GM21390 (cell line): ENCODE measurements around the gene TAGAP.

Experiments
- ATAC-seq: cut with Tn5 transposase; IDR thresholded peaks from one replicate; pipeline ENCODE4 v1.9.1; 2021; ENCODE audit not compliant: unreplicated experiment

Gene TAGAP

DNA sequence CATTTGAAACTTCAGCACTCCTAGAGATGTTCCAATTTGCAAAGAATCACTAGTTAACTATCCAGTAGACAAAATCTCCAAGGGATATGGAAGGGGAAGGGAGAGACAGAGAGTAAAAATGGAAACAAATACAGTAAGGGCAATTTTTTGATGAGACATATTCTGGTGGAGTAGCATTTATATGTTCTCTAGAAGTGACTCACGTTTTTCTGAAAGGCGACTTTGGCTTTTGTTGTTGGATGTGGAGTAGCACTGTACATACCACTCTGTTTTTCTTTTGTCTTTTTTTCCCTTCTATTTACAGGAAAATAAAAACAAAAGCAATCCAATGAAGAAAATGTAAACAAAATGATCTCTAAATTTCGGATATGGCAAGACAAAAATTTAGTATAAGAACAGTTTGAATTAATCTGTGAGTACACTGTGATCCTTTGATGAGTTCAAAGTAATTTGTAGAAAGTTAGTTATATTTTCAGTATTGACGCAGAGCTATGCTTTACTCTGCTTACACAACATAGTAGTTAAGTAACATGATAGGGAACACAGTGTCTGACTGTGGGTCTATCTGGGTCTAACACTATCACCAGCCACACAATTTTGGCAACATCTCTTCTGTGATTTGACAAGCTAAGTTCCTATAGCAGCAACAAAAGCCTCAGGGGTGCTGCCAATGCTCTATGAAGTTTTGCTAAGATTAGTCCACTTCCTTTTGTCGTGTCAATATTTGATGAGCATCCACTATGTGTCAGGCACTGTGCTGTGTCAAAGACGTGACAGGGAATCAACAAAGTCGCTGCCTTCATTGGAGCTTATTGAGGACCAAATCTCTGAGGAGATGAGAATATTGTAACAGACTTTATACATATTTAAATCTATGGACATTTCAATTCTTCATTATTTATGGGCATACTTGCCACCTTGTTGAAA, 27.3 kb upstream of the TAGAP start:
- no peak for ATAC-seq

DNA sequence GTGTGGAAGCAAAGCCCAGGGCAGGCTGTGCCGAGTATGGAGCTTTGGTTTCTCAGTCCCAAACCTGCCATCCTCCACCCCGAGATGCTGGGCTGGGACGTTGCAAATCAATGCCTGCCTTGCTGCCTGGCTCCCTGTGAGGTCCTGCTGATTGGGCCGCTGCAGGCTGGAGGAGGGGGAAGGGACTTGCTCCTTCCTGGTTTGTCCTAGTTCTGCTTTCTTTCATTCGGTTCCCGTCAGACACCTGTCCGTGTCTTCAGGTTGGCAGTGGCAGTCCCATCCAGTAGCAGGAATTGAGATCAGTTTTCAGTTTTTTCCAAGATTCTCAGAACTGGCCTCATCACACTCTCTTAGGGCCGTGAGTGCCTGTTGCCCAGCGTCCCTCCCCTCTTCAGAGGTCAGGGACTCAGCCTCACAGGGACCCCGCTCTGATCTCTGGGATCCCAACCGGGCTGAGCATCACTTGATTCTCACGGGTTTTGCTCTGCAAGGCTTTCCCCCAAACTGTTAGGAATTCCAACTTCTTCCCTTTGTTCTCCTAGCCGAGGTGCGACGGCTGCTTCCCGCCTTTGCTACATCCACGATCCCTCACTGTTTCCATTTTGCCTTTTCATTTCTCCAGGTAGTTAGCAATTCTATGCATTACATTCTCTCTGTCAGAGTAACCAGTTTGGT, 24.2 kb upstream of the TAGAP start:
- ATAC-seq, result no peak

DNA sequence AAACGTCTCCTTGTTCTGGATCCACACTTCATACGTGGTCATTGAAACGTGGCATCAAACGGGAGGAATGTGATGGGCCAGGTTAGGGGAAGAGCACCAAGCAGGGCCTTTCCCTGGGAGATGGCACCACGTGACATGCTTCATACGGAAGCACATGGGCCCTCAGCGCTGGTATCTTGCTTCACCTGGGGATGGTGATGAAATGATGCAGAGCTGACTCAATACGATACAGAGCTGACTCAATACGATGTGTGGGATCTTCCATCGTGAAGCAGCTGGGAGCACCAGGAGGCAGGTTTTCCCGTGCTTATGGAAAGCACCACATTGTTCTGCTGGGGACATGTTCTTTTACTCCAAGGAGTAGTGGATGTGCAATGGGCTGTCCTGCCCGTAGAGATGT, 22.5 kb upstream of the TAGAP start:
- no peak for ATAC-seq

DNA sequence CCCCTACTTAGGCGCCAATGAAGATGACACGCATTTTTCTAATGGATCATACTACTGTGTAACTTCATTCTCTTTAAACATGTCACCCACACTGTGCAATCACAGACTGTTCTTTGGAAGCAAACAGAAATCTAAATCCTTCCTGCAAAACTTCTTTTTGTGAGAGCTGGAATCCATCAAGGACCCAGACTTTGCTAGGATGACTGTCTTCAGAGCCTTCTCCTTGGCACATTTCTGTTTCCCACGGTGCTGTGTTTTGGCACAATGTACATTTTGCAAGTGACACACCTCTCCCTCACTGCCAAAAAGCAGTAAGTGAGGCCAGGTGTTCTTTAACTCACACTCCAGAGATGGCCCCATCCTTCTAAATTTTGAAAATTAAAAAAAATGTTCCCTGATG, 21.7 kb upstream of the TAGAP start:
- ATAC-seq, result no peak

DNA sequence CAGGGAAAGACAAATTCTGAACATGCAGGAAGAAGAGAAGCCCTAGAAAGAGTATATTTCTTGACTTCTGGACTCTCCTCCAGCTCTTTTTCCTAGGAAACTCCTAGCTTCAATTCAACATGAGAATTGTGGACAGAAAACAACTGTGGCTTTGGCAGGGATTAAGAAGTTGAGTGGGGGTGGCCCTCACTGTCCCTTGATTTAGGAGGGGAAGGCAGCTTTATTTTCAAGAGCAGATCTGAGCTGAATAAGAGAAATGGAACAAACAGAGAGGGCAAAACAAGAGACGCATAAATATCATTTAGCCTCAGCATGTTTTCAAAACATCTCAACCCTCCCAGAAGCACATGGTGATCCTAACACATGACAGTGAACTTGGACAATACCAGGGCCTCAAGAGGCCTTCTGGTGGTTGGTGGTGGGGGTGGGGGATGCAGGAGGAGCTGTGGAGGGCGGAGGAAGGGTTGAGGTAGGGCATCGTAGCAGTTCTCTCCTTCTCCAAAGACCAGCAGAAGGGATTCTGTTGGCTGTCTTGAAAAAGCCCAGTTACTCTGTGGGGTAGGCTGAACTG, 21.1 kb upstream of the TAGAP start:
- no peak for ATAC-seq

DNA sequence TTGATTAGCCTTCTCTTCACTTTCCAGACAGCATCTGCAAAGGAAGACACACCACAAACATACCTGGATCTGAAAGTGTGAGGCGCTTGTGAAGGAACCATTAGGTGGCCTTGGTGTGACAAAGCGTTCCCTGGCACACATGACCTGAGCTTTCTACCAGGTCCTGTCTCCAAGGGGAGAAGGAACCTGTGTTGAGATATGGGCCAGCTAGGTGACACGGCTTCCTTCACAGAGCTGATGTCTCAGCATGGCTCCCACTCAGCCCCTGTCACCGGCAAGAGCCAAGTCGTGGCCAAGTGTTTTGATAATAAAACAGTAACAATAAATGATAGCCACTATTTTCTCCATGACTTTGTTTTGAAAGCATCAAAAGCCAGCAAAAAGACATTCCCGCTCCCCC, 20.3 kb upstream of the TAGAP start:
- ATAC-seq, result no peak

DNA sequence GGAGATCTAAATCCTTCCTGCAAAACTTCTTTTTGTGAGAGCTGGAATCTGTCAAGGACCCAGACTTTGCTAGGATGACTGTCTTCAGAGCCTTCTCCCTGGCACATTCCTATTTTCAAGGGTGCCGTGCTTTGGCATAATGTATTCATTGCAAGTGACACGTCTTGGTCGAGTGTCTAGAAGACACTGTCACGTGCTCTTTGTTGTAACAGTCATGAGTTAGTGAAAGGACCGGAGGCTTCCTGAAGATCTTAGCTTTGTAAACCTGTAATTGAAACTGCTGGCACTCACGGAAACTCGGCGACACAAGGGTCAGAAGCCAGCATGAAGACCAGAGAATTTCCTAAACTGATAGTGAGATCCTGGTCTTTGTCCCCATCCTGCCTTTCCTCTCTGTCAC, 19.7 kb upstream of the TAGAP start:
- no peak for ATAC-seq

DNA sequence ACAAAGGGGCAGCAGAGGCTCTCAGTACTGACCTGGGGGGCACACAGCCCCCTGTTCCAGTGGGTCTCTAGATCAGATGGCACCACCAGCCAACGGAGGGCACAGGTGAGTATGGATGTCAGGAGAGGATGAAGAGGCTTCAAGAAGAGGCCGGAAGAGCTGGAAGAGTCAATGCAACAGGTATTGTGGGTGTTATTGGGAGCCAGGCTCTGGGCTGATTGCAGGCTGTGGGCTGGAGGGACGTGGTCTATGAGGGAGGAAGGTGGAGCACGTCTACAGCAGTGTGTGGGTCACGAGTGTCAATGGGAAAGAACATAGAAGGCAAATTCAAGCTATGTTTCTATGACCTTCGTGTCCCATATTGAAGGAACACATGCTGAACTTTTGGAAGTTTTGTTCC, 18.8 kb upstream of the TAGAP start:
- no peak for ATAC-seq

DNA sequence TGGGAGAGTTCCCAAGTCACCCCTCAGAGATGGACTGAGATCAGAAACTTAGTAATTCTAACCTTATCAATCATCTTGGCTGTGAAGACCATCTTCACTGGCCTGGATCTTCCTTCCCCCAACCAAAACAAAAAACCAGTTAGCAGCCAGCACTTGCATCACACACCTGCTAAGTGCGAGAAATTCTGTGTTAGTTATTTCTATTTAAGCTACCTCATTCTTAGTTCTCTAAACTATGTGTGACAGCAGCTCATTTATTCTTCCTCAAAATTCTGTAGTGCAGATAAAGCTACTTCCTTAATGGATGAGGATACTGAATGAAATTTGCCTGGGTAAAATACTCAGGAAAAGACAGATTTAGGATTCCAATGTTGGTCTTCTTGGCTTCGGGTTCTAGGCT, 18.2 kb upstream of the TAGAP start:
- no peak for ATAC-seq

DNA sequence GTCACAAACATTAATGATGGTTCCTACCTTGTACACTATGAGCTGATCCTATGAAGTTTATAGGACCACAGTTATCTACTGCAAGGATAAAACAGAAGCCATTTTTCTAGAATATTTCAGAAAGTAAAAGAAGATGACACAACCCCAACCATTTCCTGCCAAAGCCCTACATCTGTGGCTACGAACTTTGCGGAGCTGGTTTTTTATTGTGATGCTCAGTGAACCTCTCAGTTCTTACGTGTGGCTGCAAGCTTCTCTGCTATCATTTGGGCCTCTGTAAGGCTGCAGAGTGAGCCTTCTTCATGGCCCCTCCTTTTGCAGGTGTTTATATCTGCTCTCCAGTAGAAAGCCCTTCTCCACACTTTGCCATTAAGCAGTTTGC, 17.8 kb upstream of the TAGAP start:
- peak; percentile 68 for ATAC-seq

DNA sequence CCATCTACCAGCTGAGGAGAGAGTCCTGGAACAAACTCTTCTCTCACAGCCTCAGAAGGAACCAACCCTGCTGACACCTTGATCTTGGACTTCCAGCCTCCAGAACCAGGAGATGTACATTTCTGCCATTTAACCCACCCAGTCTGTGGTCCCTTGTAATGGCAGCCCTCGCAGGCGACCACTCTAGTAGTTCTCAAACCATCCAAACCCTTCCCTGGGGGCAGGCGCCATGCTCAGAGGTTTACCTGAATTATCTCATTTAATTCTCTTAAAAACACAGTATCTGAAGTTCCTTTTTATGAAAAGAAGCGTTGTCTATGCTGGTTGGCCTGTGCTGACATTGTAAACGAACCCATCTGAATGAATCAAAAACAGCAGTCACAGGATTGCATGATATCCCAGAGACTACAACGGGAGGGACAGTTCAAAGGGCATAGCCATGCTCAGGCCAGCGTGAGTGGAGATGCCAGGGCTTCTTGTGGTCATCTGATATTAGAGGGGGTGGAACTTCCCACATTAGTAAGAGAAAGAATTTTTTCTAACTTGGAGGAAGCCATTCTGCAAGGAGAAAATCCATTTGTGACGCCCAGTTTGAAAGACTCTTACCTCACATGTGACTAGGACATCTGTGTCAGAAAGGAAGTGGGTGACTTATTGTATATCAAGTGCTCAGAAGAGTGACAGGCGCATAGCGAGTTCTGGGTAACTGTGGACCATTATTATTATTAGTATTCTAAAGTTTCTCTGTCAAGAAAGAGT, 17.2 kb upstream of the TAGAP start:
- peak; percentile 61 for ATAC-seq

DNA sequence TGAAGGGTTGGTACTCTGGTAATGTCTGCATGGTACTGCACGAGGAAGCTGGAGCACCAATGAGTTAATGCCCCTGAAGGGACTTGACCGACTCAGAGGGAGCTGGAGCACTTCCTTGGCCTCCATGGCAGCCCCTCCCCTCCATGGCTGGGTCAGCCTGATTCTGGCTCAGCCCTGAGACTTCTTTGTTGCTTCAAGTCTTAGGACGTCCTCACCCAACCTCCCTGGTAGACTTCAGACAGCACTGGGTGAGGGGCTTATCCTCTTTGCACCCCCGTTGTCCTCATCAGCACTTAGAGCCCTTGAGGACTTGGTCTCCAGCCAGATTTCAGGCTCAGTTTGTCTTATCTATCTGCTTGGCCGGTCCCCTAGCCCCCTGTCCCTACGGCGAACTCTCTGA, 16.4 kb upstream of the TAGAP start:
- ATAC-seq, result no peak

DNA sequence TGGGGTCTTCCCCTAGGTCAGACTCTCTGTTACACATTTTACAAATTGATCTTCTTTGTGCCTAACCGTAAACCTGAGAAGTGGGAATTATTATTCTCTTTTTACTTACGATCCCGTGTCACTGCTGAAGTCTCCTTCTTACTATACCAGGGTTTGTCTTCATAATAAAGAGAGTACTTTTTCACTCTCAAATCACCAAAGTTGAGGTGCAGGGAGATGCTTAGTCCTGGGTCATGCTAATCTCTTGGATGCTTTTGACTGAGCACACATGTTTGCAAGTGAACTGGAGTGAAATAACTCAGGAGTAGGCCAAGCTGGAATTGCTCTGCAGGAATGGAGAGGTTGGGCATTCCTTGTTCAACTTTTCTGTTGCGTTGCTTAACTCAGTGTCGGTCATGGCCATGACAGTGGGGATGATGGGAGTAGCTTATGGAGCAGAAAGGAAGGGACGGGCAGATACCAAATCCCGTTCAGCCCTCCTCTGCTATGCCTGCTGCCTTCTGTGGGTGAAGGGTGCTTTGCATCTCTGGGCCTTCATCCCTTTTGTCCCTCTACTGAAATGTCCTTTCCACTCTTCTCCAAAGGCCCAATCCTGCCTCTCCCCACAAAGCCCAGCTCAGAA, 15.2 kb upstream of the TAGAP start:
- no peak for ATAC-seq

DNA sequence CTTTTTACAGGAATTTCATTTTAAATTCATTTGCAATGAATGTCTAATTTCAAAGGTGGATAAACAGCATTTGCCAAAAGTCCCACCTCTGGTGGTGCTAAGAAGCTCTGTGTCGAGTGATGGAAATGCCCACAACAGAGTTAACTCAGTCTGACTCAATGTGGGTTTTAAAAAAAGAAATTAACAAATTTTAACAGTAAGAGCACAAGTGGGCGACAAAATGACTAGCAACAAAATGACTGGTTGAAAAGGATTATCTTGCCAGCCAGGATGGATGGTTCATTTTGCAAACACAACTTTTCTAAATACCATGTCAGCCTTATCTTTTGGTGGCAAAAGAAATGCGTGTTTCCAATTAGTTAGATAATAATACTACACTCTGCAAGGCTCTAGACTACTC, 14.3 kb upstream of the TAGAP start:
- no peak for ATAC-seq

DNA sequence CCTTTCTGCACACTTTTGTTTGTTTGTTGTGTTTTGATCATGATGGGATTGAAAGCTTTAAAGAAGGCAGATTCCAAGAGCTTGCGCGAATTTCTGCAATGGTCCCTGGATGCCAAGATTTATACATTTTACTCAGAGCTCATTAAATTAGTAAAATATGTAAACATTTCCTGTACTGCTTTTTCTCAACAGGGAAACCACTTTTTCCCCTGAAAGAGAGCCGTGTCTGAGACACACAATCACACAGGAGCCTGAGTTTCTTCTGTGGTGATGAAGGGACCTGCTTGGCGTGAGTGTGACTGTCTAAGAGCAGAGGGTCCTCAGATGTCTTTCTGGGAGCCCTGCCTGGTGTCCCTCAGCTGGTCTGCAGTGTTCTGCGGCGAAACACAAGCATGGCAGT, 12.1 kb upstream of the TAGAP start:
- ATAC-seq, result no peak

DNA sequence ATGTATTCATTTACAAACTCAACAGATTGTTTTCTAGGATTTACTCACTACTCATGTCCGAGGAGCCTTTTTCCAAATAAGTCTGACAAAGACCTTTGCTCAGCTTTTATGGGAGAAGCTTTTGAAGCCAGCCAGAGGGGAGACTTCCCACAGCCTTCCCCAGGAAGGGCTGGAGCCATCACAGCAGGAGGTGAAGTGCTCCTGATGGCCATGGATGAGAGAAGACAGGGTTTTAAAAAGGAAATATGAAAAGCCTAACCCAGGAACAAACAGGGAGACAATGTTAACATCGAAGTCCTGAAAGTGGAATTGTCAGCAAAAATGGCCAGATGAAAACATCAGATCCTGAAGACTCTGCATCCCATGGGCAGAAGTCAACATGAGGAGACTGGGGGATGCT, 11.6 kb upstream of the TAGAP start:
- no peak for ATAC-seq

DNA sequence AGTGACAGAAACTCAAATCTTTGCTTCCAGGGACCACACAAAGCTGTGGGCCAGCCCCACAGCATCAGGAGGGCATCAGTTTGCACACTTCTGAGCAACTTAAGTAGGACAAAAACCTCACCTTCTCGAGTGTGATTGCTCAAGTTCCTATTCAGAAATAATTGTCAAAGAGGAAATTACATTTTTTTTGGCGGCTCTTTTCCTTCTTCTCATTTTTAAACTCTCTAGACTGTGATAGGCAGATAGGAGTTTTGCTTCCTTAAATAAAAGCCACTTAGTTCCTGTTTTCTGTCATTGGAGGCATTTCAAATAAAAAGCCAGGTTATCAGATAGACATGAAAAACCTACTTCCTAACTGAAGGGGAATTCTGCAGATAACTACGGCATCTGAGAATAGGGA, 11.2 kb upstream of the TAGAP start:
- no peak for ATAC-seq

DNA sequence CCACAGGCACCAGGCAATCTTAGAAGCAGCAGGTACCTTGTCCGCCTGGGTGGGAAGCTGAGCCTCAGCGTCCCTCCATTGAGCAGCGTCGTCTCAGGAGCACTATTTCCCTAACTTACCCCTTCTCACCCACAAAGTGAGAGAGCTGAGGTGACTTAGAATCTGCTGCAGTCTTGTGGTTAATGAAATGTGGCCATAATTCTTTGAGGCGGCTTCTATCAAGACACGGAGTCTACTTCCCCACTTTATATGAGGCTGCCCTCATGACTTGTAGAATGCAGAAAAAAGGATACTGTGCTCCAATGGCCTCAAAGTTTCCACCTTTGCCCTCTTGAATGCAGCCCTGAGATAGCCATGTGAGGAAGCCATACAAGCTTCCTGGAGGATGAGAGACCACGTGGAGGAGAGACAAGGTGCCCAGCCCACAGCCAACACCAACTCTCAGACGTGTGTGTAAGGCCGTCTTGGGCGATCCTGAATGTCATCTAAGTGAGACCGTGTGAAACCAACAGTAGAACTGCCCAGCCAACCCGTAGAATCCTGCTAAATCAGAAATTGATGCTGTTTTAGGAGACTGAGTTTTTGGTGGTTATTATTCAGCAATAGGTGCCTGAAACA, 9.1 kb upstream of the TAGAP start:
- ATAC-seq, result no peak

DNA sequence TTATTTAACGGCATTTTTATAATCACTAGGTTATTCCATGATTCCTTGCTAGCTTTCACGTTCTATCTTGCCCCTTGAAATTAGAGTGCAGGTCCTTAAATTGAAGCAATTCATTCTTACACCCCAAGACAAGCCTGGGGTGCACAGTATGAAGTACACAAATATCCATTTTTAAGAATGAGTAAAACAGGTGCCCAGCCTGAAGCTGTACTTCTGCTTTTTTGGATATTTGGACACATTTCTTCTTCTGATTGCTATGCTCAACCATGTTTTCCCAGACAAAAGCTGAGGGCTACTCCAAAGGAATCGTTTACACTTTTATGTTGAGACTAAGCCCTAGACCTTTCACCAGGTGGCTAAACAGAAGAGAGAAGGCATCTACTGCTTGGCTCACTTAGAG, 7.9 kb upstream of the TAGAP start:
- ATAC-seq, result no peak

DNA sequence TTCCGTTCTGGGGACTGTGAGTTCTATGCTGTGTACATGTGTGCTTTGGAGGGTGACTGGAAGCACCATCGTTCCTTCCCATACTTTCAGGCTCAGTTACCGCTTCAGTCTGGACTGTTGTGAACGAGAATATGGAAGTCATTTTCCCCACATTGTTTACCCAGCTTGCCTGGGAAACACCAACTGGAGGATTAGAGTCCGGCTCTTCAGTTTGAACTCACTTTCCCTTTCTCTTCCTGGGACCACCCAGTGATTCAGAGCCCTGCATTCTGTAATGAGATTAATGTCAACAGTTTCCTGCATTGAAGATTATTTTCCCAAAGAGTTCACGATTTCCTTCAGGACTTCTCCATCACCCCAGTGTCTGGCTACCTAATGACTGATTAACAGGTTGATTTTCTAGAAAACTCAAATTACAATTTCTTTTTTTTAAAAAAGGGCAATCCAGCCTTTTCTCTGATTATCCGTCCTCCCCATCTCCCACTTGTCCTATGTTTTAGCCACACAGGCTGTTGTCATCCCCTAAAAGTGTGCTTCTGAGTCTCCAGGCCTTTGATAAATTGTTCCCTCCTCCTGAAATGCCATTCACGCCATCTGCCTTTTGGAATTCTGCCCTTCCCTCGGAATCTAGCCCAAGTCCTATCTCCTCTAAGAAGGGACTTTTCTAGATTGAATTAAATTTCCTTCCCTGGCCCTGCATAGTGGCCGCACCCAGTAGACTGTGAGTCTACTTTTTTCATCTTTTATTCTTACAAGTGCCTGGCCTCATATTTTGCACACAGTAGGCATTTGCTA, 3.3 kb upstream of the TAGAP start:
- no peak for ATAC-seq
